HepG2 (cell line): ENCODE data around the gene CCDC142. TPM values are rescaled to one million over a fixed set of nuclear protein-coding genes. Genes with fewer than 3 reads are reported as not detected.
A peak's percentile ranks its signal among the peaks of the same experiment; 100 is the strongest.

ENCODE experiments used
- CBFB ChIP-seq: sonication (generic); formaldehyde crosslinking; IDR thresholded peaks from 2 replicates; pipeline ENCODE4 v1.4.0; 2020; ENCODE audit warnings: missing genetic modification reagents
- DRAP1 ChIP-seq: IDR thresholded peaks from 2 replicates; pipeline ENCODE4 v1.6.1; 2016; ENCODE audit warnings: missing genetic modification reagents, missing compliant biosample characterization
- EHMT2 ChIP-seq: fragments of 200-600 bp; sonication (generic); IDR thresholded peaks from 2 replicates; pipeline ENCODE4 v1.7.0; 2017; ENCODE audit warnings: antibody characterized with exemption, low read depth, low read length, borderline replicate concordance
- ELF1 ChIP-seq: sonication (generic); formaldehyde crosslinking; IDR thresholded peaks from 2 replicates; pipeline ENCODE4 v1.4.0; 2020; ENCODE audit warnings: missing genetic modification reagents
- FUBP1 ChIP-seq: sonication (generic); formaldehyde crosslinking; IDR thresholded peaks from 2 replicates; pipeline ENCODE4 v1.5.1; 2020; ENCODE audit warnings: missing genetic modification reagents, mild to moderate bottlenecking, borderline replicate concordance
- KDM2A ChIP-seq: sonication (generic); formaldehyde crosslinking; IDR thresholded peaks from 2 replicates; pipeline ENCODE4 v1.4.0; 2020; ENCODE audit warnings: low read depth, missing genetic modification reagents, borderline replicate concordance
- NR3C1 ChIP-seq: sonication (generic); formaldehyde crosslinking; IDR thresholded peaks from 2 replicates; pipeline ENCODE4 v1.4.0; 2020; ENCODE audit warnings: missing genetic modification reagents
- PAXIP1 ChIP-seq: sonication (generic); formaldehyde crosslinking; conservative IDR thresholded peaks from 2 replicates; pipeline ENCODE4 v1.4.0; 2020; ENCODE audit warnings: mild to moderate bottlenecking, missing genetic modification reagents, moderate library complexity
- PCBP1 ChIP-seq: fragments of 200-400 bp; formaldehyde crosslinking; IDR thresholded peaks from 2 replicates; pipeline ENCODE4 v1.6.1; 2017; ENCODE audit warnings: mild to moderate bottlenecking, low read depth, low read length, borderline replicate concordance
- POLR2AphosphoS2 ChIP-seq: IDR thresholded peaks from 2 replicates; pipeline ENCODE4 v1.6.1; 2011; ENCODE audit warnings: low read depth, low read length, improper control_type of control experiment
- SAP130 ChIP-seq: IDR thresholded peaks from 2 replicates; pipeline ENCODE4 v1.6.1; 2016; ENCODE audit warnings: low read depth
- SP2 ChIP-seq: sonication (generic); formaldehyde crosslinking; IDR thresholded peaks from 2 replicates; pipeline ENCODE4 v1.5.1; 2020; ENCODE audit warnings: mild to moderate bottlenecking, missing genetic modification reagents
- ZFAT ChIP-seq: sonication (generic); formaldehyde crosslinking; conservative IDR thresholded peaks from 2 replicates; pipeline ENCODE4 v1.8.1; 2023; ENCODE audit warnings: missing genetic modification reagents, inconsistent platforms
- ZFP90 ChIP-seq: sonication (generic); formaldehyde crosslinking; IDR thresholded peaks from 2 replicates; pipeline ENCODE4 v1.8.0; 2022; ENCODE audit warnings: missing genetic modification reagents, mild to moderate bottlenecking, inconsistent platforms, borderline replicate concordance
- ZMAT3 ChIP-seq: sonication (generic); formaldehyde crosslinking; conservative IDR thresholded peaks from 2 replicates; pipeline ENCODE4 v1.7.0; 2021; ENCODE audit warnings: missing genetic modification reagents
- ZNF280D ChIP-seq: sonication (generic); formaldehyde crosslinking; IDR thresholded peaks from 2 replicates; pipeline ENCODE4 v1.5.1; 2020; ENCODE audit warnings: mild to moderate bottlenecking, missing genetic modification reagents
- ZNF576 ChIP-seq: sonication (generic); formaldehyde crosslinking; IDR thresholded peaks from 2 replicates; pipeline ENCODE4 v1.4.0; 2020; ENCODE audit warnings: mild to moderate bottlenecking, missing genetic modification reagents
- ZNF7 ChIP-seq: IDR thresholded peaks from 2 replicates; pipeline ENCODE4 v1.6.1; 2016; ENCODE audit warnings: missing biosample characterization, missing genetic modification reagents
- polyA plus RNA-seq, 8 experiments: library from polyadenylated mRNA; depleted of rRNA in 3 of 8; stranded (reverse) in 7 of 8; unstranded in 1 of 8; fragments of >200 nt; fragmentation: Illumina TruSeq in 4 of 8; extraction: Trizol in 4 of 8; gene quantifications; 2 replicates each; pipeline versions ENCODE4 v1.2.1 to v1.2.3, GENCODE V29; 2011 to 2016; ENCODE audit warnings: low read depth in 4 of 8, missing spikeins in 1 of 8, mixed read lengths in 1 of 8; ENCODE audit not compliant: insufficient read depth in 1 of 8
- total RNA-seq, 5 experiments: library from RNA; depleted of rRNA; stranded (reverse); fragments of >200 nt; fragmentation: Illumina TruSeq; extraction: Trizol; gene quantifications; 2 replicates each; pipeline ENCODE4 v1.2.3, GENCODE V29; 2016; ENCODE audit warnings: low read depth in 1 of 5

Gene CCDC142
- total and polyA plus RNA-seq, 2 of the 13 experiments (the other 11 are each of a cell fraction or from before 2014, with no cell fraction given): 14.7 to 30.4 TPM

- TF ChIP-seq FUBP1 (CRISPR knock-in tag) (no peak; the same call in 1 of the 2 replicates), ZFAT (CRISPR knock-in tag) (no peak), KDM2A (CRISPR knock-in tag) (peak; percentile 71; the same call in 1 of the 2 replicates), PCBP1 (peak; percentile 94), POLR2AphosphoS2 (0 out of 2 replicates have a peak, but pooled peaks have one; percentile 48), NR3C1 (no peak), CBFB (CRISPR knock-in tag) (peak; percentile 98), ZFP90 (CRISPR knock-in tag) (0 out of 2 replicates have a peak, but pooled peaks have one; percentile 39), ZNF280D (CRISPR knock-in tag) (no peak), SP2 (CRISPR knock-in tag) (no peak), DRAP1 (CRISPR knock-in tag) (peak; percentile 53; the same call in 1 of the 2 replicates), ELF1 (no peak), EHMT2 (peak; percentile 63; the same call in 1 of the 2 replicates), ZNF576 (CRISPR knock-in tag) (no peak), PAXIP1 (CRISPR knock-in tag) (peak; percentile 99), ZNF7 (CRISPR knock-in tag) (no peak), SAP130 (CRISPR knock-in tag) (peak; percentile 80), ZMAT3 (CRISPR knock-in tag) (no peak)
These were observed 53.0 kb downstream of the CCDC142 start (continued) for GRCh38 chr2:74429487-74430451.
